GM12878 (cell line): Measurements from ENCODE around the gene GPR137B. TPM values are rescaled to one million over a fixed set of nuclear protein-coding genes. Genes with fewer than 3 reads are reported as not detected.

Experiments used
- MEF2B ChIP-seq: fragments of 450-650 bp; IDR thresholded peaks from 2 replicates; pipeline ENCODE4 v1.6.1; 2018; ENCODE audit warnings: mild to moderate bottlenecking, moderate library complexity; ENCODE audit not compliant: partially characterized antibody, poor library complexity, severe bottlenecking
- SRF ChIP-seq, 2 experiments: IDR thresholded peaks; 2 replicates each; pipeline ENCODE4 v1.6.1; 2011; ENCODE audit warnings: low read depth in 2 of 2, low read length in 2 of 2, mild to moderate bottlenecking in 1 of 2, moderate library complexity in 1 of 2
- SUPT20H ChIP-seq: IDR thresholded peaks from 2 replicates; pipeline ENCODE4 v1.6.1; 2011; ENCODE audit warnings: low read depth, mild to moderate bottlenecking, low read length, moderate library complexity, borderline replicate concordance; ENCODE audit not compliant: control insufficient read depth
- TARDBP ChIP-seq: IDR thresholded peaks from 2 replicates; pipeline ENCODE4 v1.6.1; 2016; ENCODE audit warnings: borderline replicate concordance
- polyA plus RNA-seq, 11 experiments: library from polyadenylated mRNA; depleted of rRNA in 4 of 11; unstranded in 6 of 11; stranded (reverse) in 5 of 11; fragments of >200 nt; fragmentation: Nextera tagmentation in 4 of 11; fragmentation: Illumina TruSeq in 1 of 11; extraction: Ambion mirVana in 4 of 11; extraction: Trizol in 1 of 11; gene quantifications; 1 replicate in 1 of 11; 2 replicates in 10 of 11; pipeline versions ENCODE4 v1.2.1 to v1.2.3, GENCODE V29; 2011 to 2016; ENCODE audit warnings: inconsistent platforms in 2 of 11, missing spikeins in 2 of 11, low read depth in 1 of 11
- total RNA-seq, 4 experiments: library from RNA; depleted of rRNA in 3 of 4; stranded (reverse); fragments of >200 nt in 3 of 4; fragmentation: Illumina TruSeq in 1 of 4; extraction: Trizol in 1 of 4; gene quantifications; 2 replicates each; pipeline versions ENCODE4 v1.2.1 to v1.2.3, GENCODE V29; 2013 to 2021
- TF ChIP-seq, protein P1 (sequence below): fragments of 450-650 bp; IDR thresholded peaks from 2 replicates; pipeline ENCODE4 v1.6.1; 2017; ENCODE audit warnings: mild to moderate bottlenecking, moderate library complexity
- TF ChIP-seq, protein P2 (sequence below): fragments of 450-650 bp; IDR thresholded peaks from 2 replicates; pipeline ENCODE4 v1.6.1; 2017; ENCODE audit warnings: antibody characterized with exemption, mild to moderate bottlenecking, moderate library complexity
- TF ChIP-seq, protein P3 (sequence below): fragments of 450-650 bp; formaldehyde crosslinking; IDR thresholded peaks from 2 replicates; pipeline ENCODE4 v1.4.0; 2022; ENCODE audit warnings: mild to moderate bottlenecking, moderate library complexity
- TF ChIP-seq, protein P4 (sequence below): fragments of 450-650 bp; IDR thresholded peaks from 2 replicates; pipeline ENCODE4 v1.6.1; 2018; ENCODE audit warnings: borderline replicate concordance, mild to moderate bottlenecking; ENCODE audit not compliant: partially characterized antibody
- TF ChIP-seq, protein P5 (sequence below): IDR thresholded peaks from 2 replicates; pipeline ENCODE4 v1.6.1; 2012; ENCODE audit warnings: mild to moderate bottlenecking, low read depth, low read length

Gene GPR137B
- total and polyA plus RNA-seq, 10 of the 15 experiments (the other 5 are each of a cell fraction or from before 2014, with no cell fraction given) = 5.4 to 20.8 (median 12.5) TPM

DNA sequence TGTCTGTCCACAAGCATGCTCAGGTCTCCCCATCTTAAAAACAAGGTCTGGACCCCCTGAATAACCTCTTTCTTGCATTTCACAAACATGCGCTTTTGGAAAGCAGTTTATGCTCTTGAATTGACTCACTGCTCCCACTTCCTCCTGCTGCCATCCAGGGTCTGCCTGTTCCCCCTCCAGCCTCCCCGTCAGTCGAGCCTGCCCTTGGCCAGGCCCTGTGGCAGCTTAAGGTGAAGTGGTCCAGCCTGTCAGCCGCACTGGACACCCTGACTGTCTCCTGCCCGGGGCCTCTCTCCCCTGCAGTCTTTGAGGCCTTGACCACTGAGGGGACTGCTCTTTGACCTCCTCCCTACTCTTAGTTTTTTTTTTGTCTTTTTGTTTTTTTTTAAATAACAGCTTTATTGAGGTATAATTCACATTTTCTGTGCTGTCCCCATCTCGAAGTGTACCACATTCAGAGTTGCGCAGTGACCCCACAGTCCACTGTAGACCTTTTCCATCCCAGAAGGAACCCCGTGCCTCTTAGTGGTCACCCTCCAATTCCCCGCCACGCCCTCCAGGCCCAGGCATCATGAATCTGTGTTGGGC, 18.3 kb downstream of the GPR137B start (continued):
- no peak for TF ChIP-seq SUPT20H
- peak in 1 of 2 experiments; percentile 60; a peak in 1 of 4 replicates for TF ChIP-seq SRF (IDR thresholded peaks at IDR 0.05; ENCODE audit: low read depth in 2 of 2, low read length in 2 of 2)
- TF ChIP-seq, protein P1, sequence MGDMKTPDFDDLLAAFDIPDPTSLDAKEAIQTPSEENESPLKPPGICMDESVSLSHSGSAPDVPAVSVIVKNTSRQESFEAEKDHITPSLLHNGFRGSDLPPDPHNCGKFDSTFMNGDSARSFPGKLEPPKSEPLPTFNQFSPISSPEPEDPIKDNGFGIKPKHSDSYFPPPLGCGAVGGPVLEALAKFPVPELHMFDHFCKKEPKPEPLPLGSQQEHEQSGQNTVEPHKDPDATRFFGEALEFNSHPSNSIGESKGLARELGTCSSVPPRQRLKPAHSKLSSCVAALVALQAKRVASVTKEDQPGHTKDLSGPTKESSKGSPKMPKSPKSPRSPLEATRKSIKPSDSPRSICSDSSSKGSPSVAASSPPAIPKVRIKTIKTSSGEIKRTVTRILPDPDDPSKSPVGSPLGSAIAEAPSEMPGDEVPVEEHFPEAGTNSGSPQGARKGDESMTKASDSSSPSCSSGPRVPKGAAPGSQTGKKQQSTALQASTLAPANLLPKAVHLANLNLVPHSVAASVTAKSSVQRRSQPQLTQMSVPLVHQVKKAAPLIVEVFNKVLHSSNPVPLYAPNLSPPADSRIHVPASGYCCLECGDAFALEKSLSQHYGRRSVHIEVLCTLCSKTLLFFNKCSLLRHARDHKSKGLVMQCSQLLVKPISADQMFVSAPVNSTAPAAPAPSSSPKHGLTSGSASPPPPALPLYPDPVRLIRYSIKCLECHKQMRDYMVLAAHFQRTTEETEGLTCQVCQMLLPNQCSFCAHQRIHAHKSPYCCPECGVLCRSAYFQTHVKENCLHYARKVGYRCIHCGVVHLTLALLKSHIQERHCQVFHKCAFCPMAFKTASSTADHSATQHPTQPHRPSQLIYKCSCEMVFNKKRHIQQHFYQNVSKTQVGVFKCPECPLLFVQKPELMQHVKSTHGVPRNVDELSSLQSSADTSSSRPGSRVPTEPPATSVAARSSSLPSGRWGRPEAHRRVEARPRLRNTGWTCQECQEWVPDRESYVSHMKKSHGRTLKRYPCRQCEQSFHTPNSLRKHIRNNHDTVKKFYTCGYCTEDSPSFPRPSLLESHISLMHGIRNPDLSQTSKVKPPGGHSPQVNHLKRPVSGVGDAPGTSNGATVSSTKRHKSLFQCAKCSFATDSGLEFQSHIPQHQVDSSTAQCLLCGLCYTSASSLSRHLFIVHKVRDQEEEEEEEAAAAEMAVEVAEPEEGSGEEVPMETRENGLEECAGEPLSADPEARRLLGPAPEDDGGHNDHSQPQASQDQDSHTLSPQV = no peak
- no peak for TF ChIP-seq MEF2B
- no peak for TF ChIP-seq TARDBP
- TF ChIP-seq, protein P2, sequence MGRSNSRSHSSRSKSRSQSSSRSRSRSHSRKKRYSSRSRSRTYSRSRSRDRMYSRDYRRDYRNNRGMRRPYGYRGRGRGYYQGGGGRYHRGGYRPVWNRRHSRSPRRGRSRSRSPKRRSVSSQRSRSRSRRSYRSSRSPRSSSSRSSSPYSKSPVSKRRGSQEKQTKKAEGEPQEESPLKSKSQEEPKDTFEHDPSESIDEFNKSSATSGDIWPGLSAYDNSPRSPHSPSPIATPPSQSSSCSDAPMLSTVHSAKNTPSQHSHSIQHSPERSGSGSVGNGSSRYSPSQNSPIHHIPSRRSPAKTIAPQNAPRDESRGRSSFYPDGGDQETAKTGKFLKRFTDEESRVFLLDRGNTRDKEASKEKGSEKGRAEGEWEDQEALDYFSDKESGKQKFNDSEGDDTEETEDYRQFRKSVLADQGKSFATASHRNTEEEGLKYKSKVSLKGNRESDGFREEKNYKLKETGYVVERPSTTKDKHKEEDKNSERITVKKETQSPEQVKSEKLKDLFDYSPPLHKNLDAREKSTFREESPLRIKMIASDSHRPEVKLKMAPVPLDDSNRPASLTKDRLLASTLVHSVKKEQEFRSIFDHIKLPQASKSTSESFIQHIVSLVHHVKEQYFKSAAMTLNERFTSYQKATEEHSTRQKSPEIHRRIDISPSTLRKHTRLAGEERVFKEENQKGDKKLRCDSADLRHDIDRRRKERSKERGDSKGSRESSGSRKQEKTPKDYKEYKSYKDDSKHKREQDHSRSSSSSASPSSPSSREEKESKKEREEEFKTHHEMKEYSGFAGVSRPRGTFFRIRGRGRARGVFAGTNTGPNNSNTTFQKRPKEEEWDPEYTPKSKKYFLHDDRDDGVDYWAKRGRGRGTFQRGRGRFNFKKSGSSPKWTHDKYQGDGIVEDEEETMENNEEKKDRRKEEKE = no peak
- TF ChIP-seq, protein P3, sequence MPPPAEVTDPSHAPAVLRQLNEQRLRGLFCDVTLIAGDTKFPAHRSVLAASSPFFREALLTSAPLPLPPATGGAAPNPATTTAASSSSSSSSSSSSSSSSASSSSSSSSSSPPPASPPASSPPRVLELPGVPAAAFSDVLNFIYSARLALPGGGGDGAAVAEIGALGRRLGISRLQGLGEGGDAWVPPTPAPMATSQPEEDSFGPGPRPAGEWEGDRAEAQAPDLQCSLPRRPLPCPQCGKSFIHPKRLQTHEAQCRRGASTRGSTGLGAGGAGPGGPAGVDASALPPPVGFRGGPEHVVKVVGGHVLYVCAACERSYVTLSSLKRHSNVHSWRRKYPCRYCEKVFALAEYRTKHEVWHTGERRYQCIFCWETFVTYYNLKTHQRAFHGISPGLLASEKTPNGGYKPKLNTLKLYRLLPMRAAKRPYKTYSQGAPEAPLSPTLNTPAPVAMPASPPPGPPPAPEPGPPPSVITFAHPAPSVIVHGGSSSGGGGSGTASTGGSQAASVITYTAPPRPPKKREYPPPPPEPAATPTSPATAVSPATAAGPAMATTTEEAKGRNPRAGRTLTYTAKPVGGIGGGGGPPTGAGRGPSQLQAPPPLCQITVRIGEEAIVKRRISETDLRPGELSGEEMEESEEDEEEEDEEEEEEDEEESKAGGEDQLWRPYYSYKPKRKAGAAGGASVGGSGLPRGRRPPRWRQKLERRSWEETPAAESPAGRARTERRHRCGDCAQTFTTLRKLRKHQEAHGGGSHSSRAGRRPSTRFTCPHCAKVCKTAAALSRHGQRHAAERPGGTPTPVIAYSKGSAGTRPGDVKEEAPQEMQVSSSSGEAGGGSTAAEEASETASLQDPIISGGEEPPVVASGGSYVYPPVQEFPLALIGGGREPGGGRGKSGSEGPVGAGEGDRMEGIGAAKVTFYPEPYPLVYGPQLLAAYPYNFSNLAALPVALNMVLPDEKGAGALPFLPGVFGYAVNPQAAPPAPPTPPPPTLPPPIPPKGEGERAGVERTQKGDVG (CRISPR knock-in tag) = no peak
- TF ChIP-seq, protein P4, sequence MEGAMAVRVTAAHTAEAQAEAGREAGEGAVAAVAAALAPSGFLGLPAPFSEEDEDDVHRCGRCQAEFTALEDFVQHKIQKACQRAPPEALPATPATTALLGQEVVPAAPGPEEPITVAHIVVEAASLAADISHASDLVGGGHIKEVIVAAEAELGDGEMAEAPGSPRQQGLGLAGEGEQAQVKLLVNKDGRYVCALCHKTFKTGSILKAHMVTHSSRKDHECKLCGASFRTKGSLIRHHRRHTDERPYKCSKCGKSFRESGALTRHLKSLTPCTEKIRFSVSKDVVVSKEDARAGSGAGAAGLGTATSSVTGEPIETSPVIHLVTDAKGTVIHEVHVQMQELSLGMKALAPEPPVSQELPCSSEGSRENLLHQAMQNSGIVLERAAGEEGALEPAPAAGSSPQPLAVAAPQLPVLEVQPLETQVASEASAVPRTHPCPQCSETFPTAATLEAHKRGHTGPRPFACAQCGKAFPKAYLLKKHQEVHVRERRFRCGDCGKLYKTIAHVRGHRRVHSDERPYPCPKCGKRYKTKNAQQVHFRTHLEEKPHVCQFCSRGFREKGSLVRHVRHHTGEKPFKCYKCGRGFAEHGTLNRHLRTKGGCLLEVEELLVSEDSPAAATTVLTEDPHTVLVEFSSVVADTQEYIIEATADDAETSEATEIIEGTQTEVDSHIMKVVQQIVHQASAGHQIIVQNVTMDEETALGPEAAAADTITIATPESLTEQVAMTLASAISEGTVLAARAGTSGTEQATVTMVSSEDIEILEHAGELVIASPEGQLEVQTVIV = no peak
- TF ChIP-seq, protein P5, sequence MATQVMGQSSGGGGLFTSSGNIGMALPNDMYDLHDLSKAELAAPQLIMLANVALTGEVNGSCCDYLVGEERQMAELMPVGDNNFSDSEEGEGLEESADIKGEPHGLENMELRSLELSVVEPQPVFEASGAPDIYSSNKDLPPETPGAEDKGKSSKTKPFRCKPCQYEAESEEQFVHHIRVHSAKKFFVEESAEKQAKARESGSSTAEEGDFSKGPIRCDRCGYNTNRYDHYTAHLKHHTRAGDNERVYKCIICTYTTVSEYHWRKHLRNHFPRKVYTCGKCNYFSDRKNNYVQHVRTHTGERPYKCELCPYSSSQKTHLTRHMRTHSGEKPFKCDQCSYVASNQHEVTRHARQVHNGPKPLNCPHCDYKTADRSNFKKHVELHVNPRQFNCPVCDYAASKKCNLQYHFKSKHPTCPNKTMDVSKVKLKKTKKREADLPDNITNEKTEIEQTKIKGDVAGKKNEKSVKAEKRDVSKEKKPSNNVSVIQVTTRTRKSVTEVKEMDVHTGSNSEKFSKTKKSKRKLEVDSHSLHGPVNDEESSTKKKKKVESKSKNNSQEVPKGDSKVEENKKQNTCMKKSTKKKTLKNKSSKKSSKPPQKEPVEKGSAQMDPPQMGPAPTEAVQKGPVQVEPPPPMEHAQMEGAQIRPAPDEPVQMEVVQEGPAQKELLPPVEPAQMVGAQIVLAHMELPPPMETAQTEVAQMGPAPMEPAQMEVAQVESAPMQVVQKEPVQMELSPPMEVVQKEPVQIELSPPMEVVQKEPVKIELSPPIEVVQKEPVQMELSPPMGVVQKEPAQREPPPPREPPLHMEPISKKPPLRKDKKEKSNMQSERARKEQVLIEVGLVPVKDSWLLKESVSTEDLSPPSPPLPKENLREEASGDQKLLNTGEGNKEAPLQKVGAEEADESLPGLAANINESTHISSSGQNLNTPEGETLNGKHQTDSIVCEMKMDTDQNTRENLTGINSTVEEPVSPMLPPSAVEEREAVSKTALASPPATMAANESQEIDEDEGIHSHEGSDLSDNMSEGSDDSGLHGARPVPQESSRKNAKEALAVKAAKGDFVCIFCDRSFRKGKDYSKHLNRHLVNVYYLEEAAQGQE = no peak
